ENCODE measurements around the gene TTC14.
"Not testable (repeated sequence)": the region's sequence is repeated elsewhere in the genome, so short reads cannot be mapped to it uniquely, and the experiment has no call there.

Gene TTC14

DNA sequence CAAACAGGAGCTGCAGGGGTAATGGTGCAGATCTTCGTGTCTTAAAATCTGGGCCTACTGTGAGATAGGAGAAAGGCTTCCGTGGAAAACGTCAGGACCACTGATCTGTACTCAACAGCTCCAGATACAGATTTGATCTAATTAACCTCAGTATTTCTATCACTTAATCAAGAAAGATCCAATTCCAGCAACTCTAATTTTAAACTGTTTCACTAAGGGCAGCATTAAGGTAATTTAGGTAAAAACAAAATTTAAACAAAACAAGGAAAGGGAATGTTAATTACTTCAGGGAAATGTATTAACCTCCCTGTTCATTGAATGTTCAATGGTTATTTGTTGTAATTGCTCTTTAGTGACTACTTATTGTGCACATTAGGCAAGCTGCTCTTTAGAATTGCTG lies 26.4 kb upstream of the TTC14 start:
- DNase-seq (ENCODE audit: low read depth, low spot score), result no peak
- TF ChIP-seq, protein P1, sequence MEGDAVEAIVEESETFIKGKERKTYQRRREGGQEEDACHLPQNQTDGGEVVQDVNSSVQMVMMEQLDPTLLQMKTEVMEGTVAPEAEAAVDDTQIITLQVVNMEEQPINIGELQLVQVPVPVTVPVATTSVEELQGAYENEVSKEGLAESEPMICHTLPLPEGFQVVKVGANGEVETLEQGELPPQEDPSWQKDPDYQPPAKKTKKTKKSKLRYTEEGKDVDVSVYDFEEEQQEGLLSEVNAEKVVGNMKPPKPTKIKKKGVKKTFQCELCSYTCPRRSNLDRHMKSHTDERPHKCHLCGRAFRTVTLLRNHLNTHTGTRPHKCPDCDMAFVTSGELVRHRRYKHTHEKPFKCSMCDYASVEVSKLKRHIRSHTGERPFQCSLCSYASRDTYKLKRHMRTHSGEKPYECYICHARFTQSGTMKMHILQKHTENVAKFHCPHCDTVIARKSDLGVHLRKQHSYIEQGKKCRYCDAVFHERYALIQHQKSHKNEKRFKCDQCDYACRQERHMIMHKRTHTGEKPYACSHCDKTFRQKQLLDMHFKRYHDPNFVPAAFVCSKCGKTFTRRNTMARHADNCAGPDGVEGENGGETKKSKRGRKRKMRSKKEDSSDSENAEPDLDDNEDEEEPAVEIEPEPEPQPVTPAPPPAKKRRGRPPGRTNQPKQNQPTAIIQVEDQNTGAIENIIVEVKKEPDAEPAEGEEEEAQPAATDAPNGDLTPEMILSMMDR (IDR thresholded peaks at IDR 0.05; ENCODE audit: low read depth, low read length), result no peak
- H3K4me3 ChIP-seq (ENCODE audit: low read depth, low read length), result no peak overlapping the region
- in situ Hi-C loops (cut with HindIII; ENCODE audit: low sequenced_read_pairs), result no loop called here

DNA sequence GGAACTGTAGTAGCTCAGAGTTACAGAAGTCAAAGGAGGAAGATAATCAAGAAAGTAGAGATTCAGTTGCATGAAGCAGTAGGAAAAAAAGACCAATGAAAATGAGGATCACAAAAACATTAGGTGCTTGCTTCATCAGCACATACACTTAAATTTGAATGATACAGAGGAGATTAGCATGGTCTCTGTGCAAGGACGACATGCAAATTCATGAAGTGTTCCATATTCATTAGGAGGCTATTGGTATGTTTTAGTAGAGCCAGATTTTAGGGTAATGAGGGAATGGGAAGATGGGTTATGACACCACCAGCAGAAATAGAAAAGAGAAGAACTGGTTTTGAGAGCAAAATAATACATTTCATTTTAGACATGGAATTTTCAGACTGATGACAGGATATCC lies 21.0 kb upstream of the TTC14 start:
- TF ChIP-seq, protein P1 (IDR thresholded peaks at IDR 0.05; ENCODE audit: low read depth, low read length), result no peak
- no peak for DNase-seq (ENCODE audit: low read depth, low spot score)
- in situ Hi-C loops (cut with HindIII; ENCODE audit: low sequenced_read_pairs), result no loop called here
- H3K4me3 ChIP-seq (ENCODE audit: low read depth, low read length), result no peak overlapping the region

DNA sequence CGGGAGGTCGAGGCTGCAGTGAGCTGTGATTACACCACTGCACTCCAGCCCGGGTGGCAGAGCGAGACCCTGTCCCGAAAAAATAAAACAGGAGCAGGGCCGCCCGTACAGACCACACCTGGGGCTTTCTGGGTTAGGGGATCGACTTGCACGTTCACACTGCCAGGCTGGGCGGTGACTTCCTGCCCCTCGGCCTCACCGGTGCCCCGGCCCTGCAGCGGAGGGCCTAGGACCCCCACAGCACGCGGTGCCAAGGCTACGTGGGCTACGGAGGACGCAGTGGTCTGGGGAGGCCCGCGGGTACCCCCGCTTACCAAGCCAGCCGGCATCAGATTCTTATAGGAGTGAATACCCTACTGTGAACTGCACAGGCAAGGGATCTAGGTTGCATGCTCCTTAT lies 11.6 kb upstream of the TTC14 start:
- in situ Hi-C loops (cut with HindIII; ENCODE audit: low sequenced_read_pairs), result no loop called here
- no peak overlapping the region for H3K4me3 ChIP-seq (ENCODE audit: low read depth, low read length)
- TF ChIP-seq, protein P1 (IDR thresholded peaks at IDR 0.05; ENCODE audit: low read depth, low read length), result no peak
- DNase-seq (ENCODE audit: low read depth, low spot score), result no peak

DNA sequence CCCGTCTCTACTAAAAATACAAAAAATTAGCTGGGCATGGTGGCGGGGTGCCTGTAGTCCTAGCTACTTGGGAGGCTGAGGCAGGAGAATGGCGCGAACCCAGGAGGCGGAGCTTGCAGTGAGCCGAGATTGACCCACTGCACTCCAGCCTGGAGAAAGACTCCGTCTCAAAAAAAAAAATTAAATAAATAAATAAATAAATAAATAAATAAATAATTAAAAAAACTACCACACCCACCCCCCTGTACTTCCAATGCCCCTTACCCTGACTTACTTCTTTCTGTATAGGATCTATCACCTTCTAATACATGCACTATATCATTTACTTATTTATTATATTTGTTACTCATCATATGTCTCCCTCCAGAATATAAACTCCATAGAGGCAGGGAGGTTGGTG lies 8.3 kb upstream of the TTC14 start:
- H3K4me3 ChIP-seq (ENCODE audit: low read depth, low read length); DNase-seq (ENCODE audit: low read depth, low spot score); in situ Hi-C loops (cut with HindIII; ENCODE audit: low sequenced_read_pairs): not testable (repeated sequence)

DNA sequence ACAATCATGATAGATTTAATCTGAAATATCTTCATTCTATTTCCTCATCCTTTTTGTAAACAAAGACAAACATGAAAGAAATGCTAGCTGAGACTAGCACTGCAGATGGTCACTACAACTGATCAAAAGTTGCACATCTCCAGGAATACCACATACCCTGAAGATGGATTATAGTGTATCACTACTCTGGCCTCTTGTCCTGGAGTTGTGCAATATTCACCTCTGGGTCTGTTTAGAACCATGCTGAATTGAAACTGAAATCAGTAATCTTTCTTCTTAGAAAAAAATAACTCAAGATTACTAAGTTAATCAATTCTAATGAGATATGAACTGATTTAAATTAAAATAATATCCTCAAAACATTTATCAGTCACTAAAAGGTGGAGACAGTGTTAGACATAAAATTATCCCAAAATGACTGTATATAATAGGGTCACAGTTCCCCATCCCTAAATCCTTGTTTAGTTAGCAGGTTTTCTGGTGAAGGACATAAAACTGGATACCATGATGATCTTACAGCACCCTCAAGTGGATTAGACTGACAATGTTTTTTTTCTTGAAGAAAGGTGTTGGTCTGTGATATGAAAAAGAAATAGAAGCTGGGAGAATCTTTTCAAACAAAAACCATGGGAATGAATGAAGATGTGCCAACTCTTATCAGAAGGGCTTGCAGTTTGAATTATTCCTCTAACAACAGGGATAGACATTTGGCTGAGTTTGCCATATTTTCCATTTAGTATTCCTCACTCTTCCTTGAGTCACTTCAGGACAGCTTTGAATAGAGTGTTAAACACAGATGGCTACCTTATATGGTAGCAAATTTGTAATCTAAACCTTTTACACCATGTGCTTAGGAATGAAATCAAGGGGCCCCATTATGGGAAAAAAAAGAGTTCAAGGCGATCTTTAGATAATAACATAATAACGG lies 7.1 kb upstream of the TTC14 start:
- no peak overlapping the region for H3K4me3 ChIP-seq (ENCODE audit: low read depth, low read length)
- in situ Hi-C loops (cut with HindIII; ENCODE audit: low sequenced_read_pairs), result no loop called here
- TF ChIP-seq, protein P1 (IDR thresholded peaks at IDR 0.05; ENCODE audit: low read depth, low read length), result peak; percentile 52
- DNase-seq (ENCODE audit: low read depth, low spot score), result peak; percentile 68

DNA sequence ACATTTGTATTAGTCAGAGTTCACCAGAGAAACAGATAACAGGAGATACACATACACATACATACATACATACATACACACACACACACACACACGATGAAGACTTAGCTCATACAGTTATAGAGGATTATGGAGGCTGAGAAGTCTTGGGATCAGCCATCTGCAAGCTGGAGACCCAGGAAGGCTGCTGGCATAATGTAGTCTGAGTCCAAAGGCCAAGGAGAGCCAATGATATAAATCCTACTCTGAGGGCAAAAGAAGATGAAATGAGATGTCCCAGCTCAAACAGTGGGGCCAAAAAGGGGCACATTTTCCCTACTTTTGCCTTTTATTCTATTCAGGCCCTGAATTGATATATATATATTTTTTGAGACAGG lies 6.4 kb upstream of the TTC14 start:
- H3K4me3 ChIP-seq (ENCODE audit: low read depth, low read length), result no peak overlapping the region
- in situ Hi-C loops (cut with HindIII; ENCODE audit: low sequenced_read_pairs), result no loop called here
- TF ChIP-seq, protein P1 (IDR thresholded peaks at IDR 0.05; ENCODE audit: low read depth, low read length), result no peak
- no peak for DNase-seq (ENCODE audit: low read depth, low spot score)

DNA sequence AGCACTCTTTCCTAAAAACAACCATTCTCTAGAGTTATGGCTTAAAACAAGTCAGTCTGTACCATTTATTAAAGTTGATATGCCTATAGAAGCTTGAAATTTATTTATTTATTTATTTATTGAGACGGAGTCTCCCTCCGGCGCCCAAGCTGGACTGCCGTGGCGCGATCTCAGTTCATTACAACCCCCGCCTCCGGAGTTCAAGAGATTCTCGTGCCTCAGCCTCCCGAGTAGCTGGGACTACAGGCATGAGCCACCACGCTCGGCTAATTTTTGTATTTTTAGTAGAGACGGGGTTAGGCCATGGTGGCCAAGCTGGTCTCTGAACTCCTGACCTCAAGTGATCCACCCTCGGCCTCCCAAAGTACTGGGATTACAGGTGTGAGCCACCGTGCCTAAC lies 1.5 kb upstream of the TTC14 start:
- DNase-seq (ENCODE audit: low read depth, low spot score), result no peak
- TF ChIP-seq, protein P1 (IDR thresholded peaks at IDR 0.05; ENCODE audit: low read depth, low read length), result no peak
- no peak overlapping the region for H3K4me3 ChIP-seq (ENCODE audit: low read depth, low read length)
- in situ Hi-C loops (cut with HindIII; ENCODE audit: low sequenced_read_pairs), result no loop called here

Measured in astrocyte of the spinal cord (primary cell).